ENCODE measurements around the gene LUC7L3.
"Not testable (repeated sequence)": the region's sequence is repeated elsewhere in the genome, so short reads cannot be mapped to it uniquely, and the experiment has no call there.

LUC7L3 gene

GRCh38 chr17:50722746-50723145, 3.3 kb downstream of the LUC7L3 start:
- Histone ChIP-seq H3K4ac (ENCODE audit: low read depth in 1 of 2, low read length in 2 of 2) (no peak overlapping the region), H3K23ac (ENCODE audit: low read length in 2 of 2) (no peak overlapping the region), H2BK12ac (ENCODE audit: low read length in 2 of 2) (no peak overlapping the region), H3K4me3 (ENCODE audit: insufficient read depth in 1 of 2, low read depth in 1 of 2, low read length in 2 of 2) (peak overlapping the region in 1 of 2 experiments; percentile 38), H3K4me2 (ENCODE audit: low read length, poor library complexity, severe bottlenecking) (peak overlapping the region; percentile 13), H3K9me3 (ENCODE audit: control insufficient read depth, low read length) (no peaks in the 10 kb centered on the region), H2AFZ (ENCODE audit: low read depth, low read length) (no peak overlapping the region), H4K8ac (ENCODE audit: low read length) (no peak overlapping the region), H2BK5ac (ENCODE audit: low read depth, low read length, poor library complexity, severe bottlenecking) (no peak overlapping the region), H3K9ac (ENCODE audit: low read length) (peak overlapping the region; percentile 64), H3K18ac (ENCODE audit: low read depth in 1 of 2, low read length in 2 of 2) (no peak overlapping the region), H3K14ac (ENCODE audit: low read length in 2 of 2) (no peak overlapping the region), H2BK15ac (ENCODE audit: low read depth, poor library complexity, severe bottlenecking) (no peak overlapping the region), H3K27ac (ENCODE audit: low read length, poor library complexity, severe bottlenecking) (no peak overlapping the region), H3K79me1 (replicated peaks; ENCODE audit: low read length, poor library complexity, severe bottlenecking) (peaks cover 2% of the 10 kb centered on the region), H3K4me1 (ENCODE audit: control insufficient read depth, insufficient read depth, low read depth, low read length) (peaks cover 5% of the 10 kb centered on the region), H4K91ac (ENCODE audit: low read length) (no peak overlapping the region), H2AK5ac (ENCODE audit: low read length, severe bottlenecking) (no peak overlapping the region), H2BK120ac (ENCODE audit: low read depth, low read length) (no peak overlapping the region), H3K36me3 (ENCODE audit: control insufficient read depth in 1 of 2, insufficient read depth in 2 of 2, low read depth in 1 of 2, low read length in 2 of 2) (peaks cover 0 to 3% of the 10 kb centered on the region in 2 experiments), H3K27me3 (ENCODE audit: control insufficient read depth in 1 of 2, insufficient read depth in 1 of 2, low read length in 2 of 2) (no peaks in the 10 kb centered on the region)
- 95% methylated on average over 2 of the region's 3 CpGs for WGBS
- DNase-seq = peak; percentile 21

- not testable (repeated sequence) for H4K8ac ChIP-seq (ENCODE audit: low read length); H2BK12ac ChIP-seq (ENCODE audit: low read length in 2 of 2); H3K36me3 ChIP-seq (ENCODE audit: control insufficient read depth in 1 of 2, insufficient read depth in 2 of 2, low read depth in 1 of 2, low read length in 2 of 2); H3K9ac ChIP-seq (ENCODE audit: low read length); H3K4ac ChIP-seq (ENCODE audit: low read depth in 1 of 2, low read length in 2 of 2); H3K23ac ChIP-seq (ENCODE audit: low read length in 2 of 2); H2BK5ac ChIP-seq (ENCODE audit: low read depth, low read length, poor library complexity, severe bottlenecking); H2BK15ac ChIP-seq (ENCODE audit: low read depth, poor library complexity, severe bottlenecking); H3K27ac ChIP-seq (ENCODE audit: low read length, poor library complexity, severe bottlenecking); H2AFZ ChIP-seq (ENCODE audit: low read depth, low read length); H2BK120ac ChIP-seq (ENCODE audit: low read depth, low read length); H3K9me3 ChIP-seq (ENCODE audit: control insufficient read depth, low read length); H3K14ac ChIP-seq (ENCODE audit: low read length in 2 of 2); H3K79me1 ChIP-seq (replicated peaks; ENCODE audit: low read length, poor library complexity, severe bottlenecking); H3K4me3 ChIP-seq (ENCODE audit: insufficient read depth in 1 of 2, low read depth in 1 of 2, low read length in 2 of 2); H4K91ac ChIP-seq (ENCODE audit: low read length); DNase-seq; H3K4me1 ChIP-seq (ENCODE audit: control insufficient read depth, insufficient read depth, low read depth, low read length); H3K18ac ChIP-seq (ENCODE audit: low read depth in 1 of 2, low read length in 2 of 2); H3K27me3 ChIP-seq (ENCODE audit: control insufficient read depth in 1 of 2, insufficient read depth in 1 of 2, low read length in 2 of 2); H2AK5ac ChIP-seq (ENCODE audit: low read length, severe bottlenecking); H3K4me2 ChIP-seq (ENCODE audit: low read length, poor library complexity, severe bottlenecking)
- WGBS = 93% methylated on average over 2 of the region's 6 CpGs
Measured at GRCh38 chr17:50724622-50725021, 5.2 kb downstream of the LUC7L3 start.

- Histone ChIP-seq H2BK5ac (ENCODE audit: low read depth, low read length, poor library complexity, severe bottlenecking) (no peak overlapping the region), H4K8ac (ENCODE audit: low read length) (no peak overlapping the region), H2AK5ac (ENCODE audit: low read length, severe bottlenecking) (no peak overlapping the region), H3K9me3 (ENCODE audit: control insufficient read depth, low read length) (no peaks in the 10 kb centered on the region), H3K27ac (ENCODE audit: low read length, poor library complexity, severe bottlenecking) (no peak overlapping the region), H3K18ac (ENCODE audit: low read depth in 1 of 2, low read length in 2 of 2) (no peak overlapping the region), H2BK15ac (ENCODE audit: low read depth, poor library complexity, severe bottlenecking) (no peak overlapping the region), H3K14ac (ENCODE audit: low read length in 2 of 2) (no peak overlapping the region), H3K27me3 (ENCODE audit: control insufficient read depth in 1 of 2, insufficient read depth in 1 of 2, low read length in 2 of 2) (no peaks in the 10 kb centered on the region), H2BK12ac (ENCODE audit: low read length in 2 of 2) (no peak overlapping the region), H4K91ac (ENCODE audit: low read length) (no peak overlapping the region), H3K4ac (ENCODE audit: low read depth in 1 of 2, low read length in 2 of 2) (no peak overlapping the region), H3K4me1 (ENCODE audit: control insufficient read depth, insufficient read depth, low read depth, low read length) (peaks cover 10% of the 10 kb centered on the region), H3K9ac (ENCODE audit: low read length) (no peak overlapping the region), H3K23ac (ENCODE audit: low read length in 2 of 2) (no peak overlapping the region), H3K4me3 (ENCODE audit: insufficient read depth in 1 of 2, low read depth in 1 of 2, low read length in 2 of 2) (no peak overlapping the region), H3K36me3 (ENCODE audit: control insufficient read depth in 1 of 2, insufficient read depth in 2 of 2, low read depth in 1 of 2, low read length in 2 of 2) (peaks cover 0 to 6% of the 10 kb centered on the region in 2 experiments), H3K4me2 (ENCODE audit: low read length, poor library complexity, severe bottlenecking) (no peak overlapping the region), H2BK120ac (ENCODE audit: low read depth, low read length) (no peak overlapping the region), H3K79me1 (replicated peaks; ENCODE audit: low read length, poor library complexity, severe bottlenecking) (no peaks in the 10 kb centered on the region), H2AFZ (ENCODE audit: low read depth, low read length) (no peak overlapping the region)
- 97% methylated on average over 9 of the region's 12 CpGs for whole genome bisulfite sequencing
- no peak for DNase-seq
Measured at GRCh38 chr17:50725769-50726655, 6.6 kb downstream of the LUC7L3 start.

- Histone ChIP-seq H3K14ac (ENCODE audit: low read length in 2 of 2) (no peak overlapping the region), H2BK5ac (ENCODE audit: low read depth, low read length, poor library complexity, severe bottlenecking) (no peak overlapping the region), H3K18ac (ENCODE audit: low read depth in 1 of 2, low read length in 2 of 2) (no peak overlapping the region), H3K4me1 (ENCODE audit: control insufficient read depth, insufficient read depth, low read depth, low read length) (peaks cover 10% of the 10 kb centered on the region), H4K91ac (ENCODE audit: low read length) (no peak overlapping the region), H2AK5ac (ENCODE audit: low read length, severe bottlenecking) (no peak overlapping the region), H3K9me3 (ENCODE audit: control insufficient read depth, low read length) (no peaks in the 10 kb centered on the region), H3K79me1 (replicated peaks; ENCODE audit: low read length, poor library complexity, severe bottlenecking) (no peaks in the 10 kb centered on the region), H3K9ac (ENCODE audit: low read length) (no peak overlapping the region), H3K4me2 (ENCODE audit: low read length, poor library complexity, severe bottlenecking) (no peak overlapping the region), H2BK15ac (ENCODE audit: low read depth, poor library complexity, severe bottlenecking) (no peak overlapping the region), H3K4me3 (ENCODE audit: insufficient read depth in 1 of 2, low read depth in 1 of 2, low read length in 2 of 2) (no peak overlapping the region), H3K27ac (ENCODE audit: low read length, poor library complexity, severe bottlenecking) (no peak overlapping the region), H3K36me3 (ENCODE audit: control insufficient read depth in 1 of 2, insufficient read depth in 2 of 2, low read depth in 1 of 2, low read length in 2 of 2) (peaks cover 0 to 6% of the 10 kb centered on the region in 2 experiments), H3K4ac (ENCODE audit: low read depth in 1 of 2, low read length in 2 of 2) (no peak overlapping the region), H2BK12ac (ENCODE audit: low read length in 2 of 2) (no peak overlapping the region), H2AFZ (ENCODE audit: low read depth, low read length) (no peak overlapping the region), H3K23ac (ENCODE audit: low read length in 2 of 2) (no peak overlapping the region), H4K8ac (ENCODE audit: low read length) (no peak overlapping the region), H2BK120ac (ENCODE audit: low read depth, low read length) (no peak overlapping the region), H3K27me3 (ENCODE audit: control insufficient read depth in 1 of 2, insufficient read depth in 1 of 2, low read length in 2 of 2) (no peaks in the 10 kb centered on the region)
- WGBS = 92% methylated on average over 1 of the region's 2 CpGs
- no peak for DNase-seq
Measured at GRCh38 chr17:50728112-50728429, 8.7 kb downstream of the LUC7L3 start.
